UCSD-AML1 (cell line): ENCODE data around the gene LCP1.

Experiments used
- DNase-seq: peaks from one replicate; lab custom pipeline; 2025; ENCODE audit not compliant: unreplicated experiment; lab: John Stamatoyannopoulos, UW

LCP1 gene

DNA sequence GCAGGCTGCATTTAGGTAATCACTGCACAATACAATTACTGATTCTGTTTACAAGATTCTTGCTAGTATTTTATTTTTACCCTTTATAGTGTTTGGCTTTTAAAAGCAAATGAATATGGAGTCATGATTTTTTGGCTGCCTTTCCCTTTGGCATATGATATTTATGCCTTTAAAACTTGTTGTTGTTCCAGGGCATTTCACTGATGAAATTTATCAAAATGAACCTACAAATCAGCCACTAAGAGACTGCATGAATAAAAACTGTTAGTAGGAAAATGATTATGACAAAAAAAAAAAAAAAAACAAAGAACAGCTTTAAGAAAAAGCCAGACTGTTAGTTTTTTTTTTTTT is 79.7 kb downstream of the LCP1 start:
- no peak for DNase-seq

DNA sequence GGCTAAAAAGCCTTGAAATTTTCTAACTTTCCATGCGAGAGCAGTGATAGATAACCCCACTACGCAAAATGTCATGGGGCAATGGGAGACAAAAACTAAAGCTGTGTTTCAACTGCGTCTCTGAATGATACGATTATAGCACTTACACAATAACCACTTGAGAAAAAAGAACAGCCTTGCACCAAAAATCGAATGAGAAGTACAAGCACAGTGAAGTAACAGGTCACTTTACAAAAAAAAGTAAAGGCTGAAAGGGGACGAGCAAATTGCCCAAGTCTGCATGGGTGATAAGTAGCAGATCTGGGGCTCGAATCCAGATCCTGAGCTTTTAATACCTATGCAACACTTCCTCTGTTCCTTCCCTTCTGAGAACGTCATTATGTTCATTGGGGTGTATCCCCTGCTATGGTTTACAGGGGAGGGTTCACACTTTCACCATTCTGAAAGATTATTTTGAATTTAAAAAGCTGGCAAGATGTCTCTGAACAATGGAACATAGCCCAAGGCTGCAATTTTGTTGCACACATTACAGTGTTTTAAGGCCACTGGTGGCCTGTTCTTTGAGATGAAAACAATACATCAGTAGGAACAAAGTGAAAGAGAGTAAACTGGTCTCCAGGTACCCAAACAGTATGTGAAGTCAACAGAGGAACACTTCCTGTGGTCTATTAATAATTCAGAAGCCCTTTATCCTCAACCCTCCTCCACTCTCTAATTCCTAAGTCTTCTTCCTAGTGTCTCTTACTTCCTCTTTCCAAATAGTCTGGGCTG is 80.3 kb downstream of the LCP1 start:
- DNase-seq, result no peak

DNA sequence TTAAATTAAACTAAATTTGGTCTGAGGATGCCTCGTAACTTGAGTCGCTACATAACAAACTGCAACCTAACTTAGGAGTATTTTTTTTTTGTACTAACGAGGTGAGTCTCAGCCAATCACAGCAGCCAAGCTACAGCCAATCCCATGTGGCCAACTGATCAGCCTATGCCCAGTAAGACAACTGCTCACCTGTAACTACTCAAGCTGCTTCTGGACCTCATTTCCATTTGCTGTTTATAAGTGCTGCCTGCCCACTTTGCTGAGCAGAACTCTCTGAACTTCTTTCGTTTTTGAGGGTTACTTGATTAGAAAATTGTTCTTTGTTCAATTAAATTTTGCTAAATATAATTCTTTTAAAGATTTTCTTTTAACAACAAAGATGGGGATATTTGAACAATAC is 81.0 kb downstream of the LCP1 start:
- DNase-seq, result no peak

DNA sequence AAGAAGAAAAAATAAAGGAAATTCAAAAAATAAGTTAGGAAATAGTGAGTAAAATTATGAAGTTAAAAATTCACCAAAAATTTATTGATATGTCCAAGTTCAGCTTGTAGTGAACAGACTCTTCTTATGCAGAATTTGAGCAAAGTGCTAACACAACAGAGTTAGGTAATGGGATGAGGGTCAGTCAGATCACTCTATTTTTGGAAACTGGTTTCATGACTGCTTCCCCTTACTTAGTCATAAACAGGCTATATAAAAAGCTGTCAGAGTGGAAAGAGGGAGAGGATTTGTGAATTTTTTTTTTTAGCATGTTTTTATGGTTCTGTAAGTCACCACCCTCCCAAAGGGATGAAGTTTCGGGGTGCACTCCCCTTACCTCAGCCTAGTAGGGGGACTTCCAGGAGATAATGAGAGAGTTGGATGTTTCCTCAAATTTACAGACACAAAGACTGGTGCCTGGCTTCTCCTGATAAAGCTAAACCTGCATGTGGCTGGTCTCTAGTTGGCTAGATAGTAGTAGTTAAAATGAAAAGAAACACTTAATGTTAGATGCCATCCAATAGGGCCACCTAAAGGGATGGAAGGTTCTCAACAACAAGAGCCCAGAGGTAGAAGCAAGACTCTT is 81.7 kb downstream of the LCP1 start:
- DNase-seq, result no peak

DNA sequence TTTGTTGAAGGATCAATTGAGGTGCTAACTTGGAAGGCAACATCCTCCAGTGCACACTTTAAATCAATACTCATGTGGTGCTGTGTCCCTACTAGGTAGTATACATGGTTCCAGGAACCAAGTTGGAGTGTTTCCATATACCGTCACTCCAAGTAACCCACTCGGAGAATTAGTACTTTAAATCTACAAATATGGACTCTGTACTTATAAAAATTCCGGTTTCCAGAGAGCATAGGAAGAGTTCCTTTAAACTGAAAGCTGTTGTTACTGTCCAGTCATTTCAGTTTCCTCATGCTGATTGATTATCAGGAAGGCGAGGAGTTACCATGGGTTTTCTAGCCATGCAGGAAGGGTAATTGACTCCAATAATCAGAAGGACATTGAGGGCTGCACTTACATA is 84.3 kb downstream of the LCP1 start:
- no peak for DNase-seq

DNA sequence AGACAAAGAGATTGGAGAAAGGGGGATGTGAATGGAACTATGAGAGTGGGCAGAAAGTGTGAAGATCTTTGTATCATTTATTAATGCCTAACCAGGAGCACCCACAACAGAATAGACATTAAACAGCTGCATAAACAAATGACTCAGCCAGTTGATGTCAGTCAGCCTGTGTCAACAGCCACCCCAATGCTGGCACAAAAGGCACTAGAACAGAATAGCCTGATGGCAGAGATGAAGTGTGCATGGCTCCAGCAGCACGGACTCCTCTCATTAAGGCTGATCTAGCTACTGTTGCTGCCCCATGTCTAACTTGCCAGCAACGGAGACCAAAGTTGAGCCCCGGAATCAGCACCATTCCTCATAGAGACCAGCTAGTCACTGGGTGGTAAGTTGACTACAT is 85.0 kb downstream of the LCP1 start:
- DNase-seq, result no peak

DNA sequence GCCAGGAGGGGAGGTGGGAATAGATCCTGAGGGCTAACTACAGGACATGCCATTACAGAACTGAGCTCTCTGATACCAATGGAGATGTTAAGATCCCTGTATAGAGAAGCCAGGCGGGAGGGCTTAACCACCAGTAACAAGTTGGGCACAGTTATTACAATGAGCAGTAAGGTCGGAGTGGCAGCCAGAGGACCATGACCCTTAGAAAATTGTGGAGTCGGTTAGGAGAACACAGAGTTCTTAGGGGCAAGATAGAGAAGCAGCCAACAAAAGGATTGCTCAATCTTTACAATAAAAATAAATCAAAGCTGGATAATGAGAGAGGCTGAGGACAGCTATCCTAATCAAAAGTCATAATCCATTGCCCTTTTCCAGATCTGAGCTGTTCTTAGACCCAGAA is 87.5 kb downstream of the LCP1 start:
- DNase-seq, result no peak

DNA sequence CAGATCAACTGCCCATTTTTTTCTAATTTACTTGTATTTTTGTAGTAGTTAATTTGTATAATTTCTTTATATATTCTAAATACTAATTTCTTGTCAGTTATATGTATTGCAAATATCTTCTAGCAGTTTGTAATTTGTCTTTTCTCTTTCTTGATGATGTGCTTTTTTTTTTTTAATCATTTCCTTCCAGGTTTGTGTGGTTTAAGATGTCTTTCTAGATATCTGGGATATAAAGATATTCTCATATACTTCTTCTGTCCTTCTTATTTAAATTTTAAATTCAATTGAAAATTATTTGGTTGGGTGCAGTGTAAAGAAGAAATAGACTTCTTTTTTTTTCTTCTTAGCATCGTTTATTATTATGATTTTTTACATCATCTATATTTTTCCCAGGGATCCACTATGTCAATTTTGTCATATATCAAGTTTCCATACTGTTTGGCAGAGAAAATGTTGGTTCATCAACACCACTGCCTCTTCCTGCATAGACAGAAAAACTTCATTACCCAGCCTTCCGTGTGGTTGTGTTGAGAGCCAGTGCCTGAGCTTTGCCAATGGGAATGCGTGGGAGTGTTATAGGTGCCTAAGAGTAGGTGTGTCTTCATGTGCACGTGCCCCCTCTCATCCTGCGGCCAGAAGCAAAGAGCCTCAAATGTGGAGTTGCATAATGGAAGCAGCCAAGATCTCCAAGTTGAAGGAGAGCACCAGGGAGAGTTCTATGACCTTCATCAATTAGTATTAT is 93.0 kb downstream of the LCP1 start:
- no peak for DNase-seq

DNA sequence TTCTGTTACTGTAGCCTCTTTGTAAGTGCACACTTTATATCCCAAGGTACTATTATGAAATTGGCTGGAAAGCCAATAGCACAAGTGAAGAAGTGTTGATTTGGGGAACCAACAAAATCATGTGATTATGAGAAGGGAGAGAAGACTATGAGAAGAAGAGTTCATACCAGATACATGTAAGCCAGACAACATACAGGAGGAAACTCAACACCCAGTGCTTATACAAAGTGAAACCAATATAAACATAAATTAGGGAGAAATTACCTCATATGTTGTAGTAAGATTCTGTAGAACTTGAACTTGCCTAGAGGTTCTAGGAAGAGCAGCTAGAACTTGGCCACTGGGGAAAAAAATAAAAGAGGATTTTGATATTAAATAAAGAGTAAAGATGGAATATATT is 94.5 kb downstream of the LCP1 start:
- no peak for DNase-seq

DNA sequence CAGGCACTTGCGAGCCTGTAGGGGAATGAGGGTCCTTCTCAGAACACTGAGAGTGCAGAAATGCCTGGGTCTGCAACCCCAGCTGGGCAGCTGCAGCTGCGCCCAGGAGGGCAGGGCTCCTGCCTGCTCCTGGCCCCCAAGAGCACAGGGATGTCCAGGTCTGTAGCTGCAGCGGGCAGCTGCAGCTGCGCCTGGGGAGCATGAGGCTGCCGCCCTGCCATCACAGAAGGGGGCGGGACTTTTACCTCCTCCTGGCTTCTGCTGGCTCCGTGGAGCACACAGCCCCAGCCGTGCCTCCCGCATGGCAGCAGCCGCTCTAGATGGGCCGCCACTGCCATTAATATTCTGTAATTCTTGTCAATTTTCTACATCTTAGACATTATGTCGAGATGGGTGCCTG is 95.0 kb downstream of the LCP1 start:
- DNase-seq, result no peak

DNA sequence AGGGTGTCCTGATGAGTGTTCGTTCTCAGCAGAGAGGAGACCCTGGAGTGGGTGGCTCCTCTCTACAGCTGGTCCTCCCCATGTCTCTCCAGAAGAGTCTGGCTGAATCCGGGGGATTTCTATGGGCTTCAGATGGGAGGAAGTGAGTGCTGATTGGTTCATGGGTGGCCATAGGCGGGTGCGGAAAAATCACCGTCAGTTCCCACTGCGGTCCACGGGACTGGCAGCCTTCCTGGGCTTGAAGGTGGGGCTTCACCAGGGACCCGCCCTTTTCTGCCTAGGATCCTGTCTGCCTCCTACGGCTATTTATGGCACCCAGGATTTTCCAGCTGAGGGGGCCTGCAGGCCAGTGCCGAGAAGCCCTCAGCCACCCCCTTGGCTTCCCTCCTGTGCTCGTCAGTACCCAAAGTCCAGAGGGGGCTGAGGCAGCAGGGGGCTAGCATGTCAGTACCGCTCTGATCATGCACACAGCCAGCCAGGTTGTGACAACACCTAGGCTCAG is 95.5 kb downstream of the LCP1 start:
- DNase-seq, result no peak

DNA sequence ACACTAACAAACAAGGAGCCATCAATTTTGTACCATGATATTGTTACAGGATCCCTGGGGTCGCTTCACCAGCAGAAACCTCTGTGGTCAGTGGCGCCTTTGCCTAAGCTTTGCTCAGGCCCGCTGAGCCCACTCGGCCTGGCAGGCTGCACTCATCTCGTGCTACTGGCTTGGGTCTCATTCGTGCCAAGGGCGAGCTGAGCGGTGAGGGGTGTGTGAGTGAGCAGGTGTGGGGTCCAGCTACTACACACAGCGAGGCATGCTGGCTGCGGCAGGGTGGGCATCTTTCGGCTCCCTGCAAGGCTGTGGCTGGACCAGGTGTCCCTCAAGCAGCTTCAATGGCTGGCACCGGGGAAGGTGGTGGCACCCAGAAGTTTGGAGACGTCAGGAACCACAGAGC is 96.2 kb downstream of the LCP1 start:
- DNase-seq, result no peak

DNA sequence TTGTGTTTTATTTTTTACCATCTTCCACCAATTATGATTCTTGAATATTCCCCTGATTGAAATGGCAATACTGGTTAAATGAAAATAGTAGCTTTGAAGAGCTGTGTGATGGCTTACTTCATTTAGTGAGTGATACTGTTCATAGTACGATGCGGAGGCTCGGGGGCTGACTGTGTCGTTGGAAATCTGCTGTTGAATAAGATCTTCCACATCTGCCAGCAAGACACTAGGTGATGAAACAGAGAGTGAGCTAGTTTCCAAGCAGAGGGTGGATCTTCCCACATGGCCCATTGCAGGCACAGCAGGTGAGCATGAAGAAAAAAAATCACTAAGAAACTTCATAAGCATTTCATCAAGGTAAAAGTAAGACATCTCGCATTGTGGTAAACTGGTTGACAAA is 99.7 kb downstream of the LCP1 start:
- DNase-seq, result no peak

DNA sequence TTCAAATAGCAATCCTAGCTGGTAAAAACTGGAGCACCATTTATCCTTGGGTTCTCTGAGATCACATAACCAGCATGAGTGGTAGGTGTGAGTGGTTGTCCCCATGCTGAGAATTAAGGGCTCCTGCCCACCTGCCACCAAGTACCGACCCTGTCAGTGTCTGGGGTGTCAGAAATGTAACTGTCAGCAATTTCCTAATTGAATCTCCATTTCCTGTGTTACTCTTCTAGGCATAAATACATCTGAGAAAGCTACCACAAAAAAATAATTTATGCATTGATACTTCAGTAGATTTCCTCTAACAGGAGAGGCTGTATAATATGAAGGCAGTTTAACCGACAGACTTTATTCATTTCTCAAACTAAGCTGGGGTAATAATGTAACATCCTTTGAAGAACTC is 102.2 kb downstream of the LCP1 start:
- DNase-seq, result no peak

DNA sequence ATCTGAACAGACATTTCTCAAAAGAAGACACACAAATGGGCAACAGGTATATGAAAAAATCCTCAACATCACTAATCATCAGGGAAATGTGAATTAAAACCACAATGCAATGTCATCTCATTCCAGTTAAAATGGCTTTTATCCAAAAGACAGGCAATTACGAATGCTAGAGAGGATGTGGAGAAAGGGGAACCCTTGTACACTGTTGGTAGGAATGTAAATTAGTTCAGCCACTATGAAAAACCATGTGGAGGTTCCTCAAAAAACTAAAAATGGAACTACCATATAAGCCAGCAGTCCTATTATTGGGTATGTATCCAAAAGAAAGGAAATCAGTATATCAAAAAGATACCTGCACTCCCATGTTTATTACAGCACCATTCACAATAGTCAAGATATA is 104.7 kb downstream of the LCP1 start:
- no peak for DNase-seq

DNA sequence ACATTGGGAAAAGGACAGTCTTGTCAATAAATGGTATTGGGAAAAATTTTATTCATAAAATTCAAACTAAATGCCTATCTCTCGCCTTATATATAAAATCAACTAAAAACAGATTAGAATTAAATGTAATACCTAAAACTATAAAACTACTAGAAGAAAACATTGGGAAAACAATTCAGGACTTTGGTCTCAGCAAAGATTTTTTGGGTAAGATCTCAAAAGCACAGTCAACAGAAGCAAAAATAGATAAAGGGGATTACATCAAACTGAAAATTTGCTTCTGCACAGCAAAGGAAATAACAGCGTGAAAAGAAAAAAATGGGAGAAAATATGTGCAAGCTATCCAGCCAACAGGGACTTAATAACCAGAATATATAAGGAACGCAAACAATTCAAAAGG is 105.2 kb downstream of the LCP1 start:
- DNase-seq, result no peak
